Measurements from ENCODE around the gene LGI2. TPM values are rescaled to one million over a fixed set of nuclear protein-coding genes. Genes with fewer than 3 reads are reported as not detected.

Gene LGI2
- total RNA-seq, 1 donor from 2014 or later: 0.98 TPM

DNA sequence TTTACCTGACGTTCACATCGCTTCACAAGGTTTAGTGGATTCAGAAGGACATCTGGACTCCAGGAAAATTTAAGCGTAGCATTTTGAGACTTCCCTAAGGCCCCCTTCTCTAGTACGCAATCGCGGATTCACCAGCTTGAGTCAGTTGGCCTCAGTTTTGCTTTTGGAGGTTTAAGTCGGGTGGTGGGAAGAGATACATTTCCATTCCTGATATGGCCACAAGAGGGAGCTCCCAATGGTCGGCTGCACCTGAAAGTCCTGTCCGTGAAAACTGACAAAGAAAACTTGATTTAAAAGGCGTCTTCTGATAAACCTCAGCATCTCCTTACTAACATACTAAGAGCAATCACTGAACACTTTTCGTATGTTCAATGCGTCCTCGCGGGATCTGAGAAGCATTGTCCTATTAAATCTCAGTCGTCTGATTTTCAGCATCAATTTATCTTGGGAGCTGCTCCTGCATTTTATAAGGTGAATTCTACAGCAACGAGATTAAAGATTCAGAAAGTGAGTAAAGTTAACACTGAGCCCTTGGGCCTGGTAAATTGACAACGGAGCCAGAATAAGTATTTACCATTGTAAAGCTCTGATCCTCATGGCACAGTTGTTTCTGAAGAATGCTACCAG lies 50.6 kb downstream of the LGI2 start:
- intact Hi-C loops (cut with DNase I): no loop called here
- Histone ChIP-seq H3K4me3 (peak overlapping the region; percentile 13 to 27), H3K4me1 (peaks cover 12% of the 10 kb centered on the region), H3K27ac (peak overlapping the region; percentile 53), H3K27me3 (no peaks in the 10 kb centered on the region), H3K9me3 (no peaks in the 10 kb centered on the region), H3K36me3 (no peaks in the 10 kb centered on the region)
- no peak for TF ChIP-seq POLR2AphosphoS5 (IDR thresholded peaks at IDR 0.05; ENCODE audit: insufficient read depth in 1 of 2, low read depth in 1 of 2)
- TF ChIP-seq POLR2A (IDR thresholded peaks at IDR 0.05): no peak
- TF ChIP-seq, protein P1, sequence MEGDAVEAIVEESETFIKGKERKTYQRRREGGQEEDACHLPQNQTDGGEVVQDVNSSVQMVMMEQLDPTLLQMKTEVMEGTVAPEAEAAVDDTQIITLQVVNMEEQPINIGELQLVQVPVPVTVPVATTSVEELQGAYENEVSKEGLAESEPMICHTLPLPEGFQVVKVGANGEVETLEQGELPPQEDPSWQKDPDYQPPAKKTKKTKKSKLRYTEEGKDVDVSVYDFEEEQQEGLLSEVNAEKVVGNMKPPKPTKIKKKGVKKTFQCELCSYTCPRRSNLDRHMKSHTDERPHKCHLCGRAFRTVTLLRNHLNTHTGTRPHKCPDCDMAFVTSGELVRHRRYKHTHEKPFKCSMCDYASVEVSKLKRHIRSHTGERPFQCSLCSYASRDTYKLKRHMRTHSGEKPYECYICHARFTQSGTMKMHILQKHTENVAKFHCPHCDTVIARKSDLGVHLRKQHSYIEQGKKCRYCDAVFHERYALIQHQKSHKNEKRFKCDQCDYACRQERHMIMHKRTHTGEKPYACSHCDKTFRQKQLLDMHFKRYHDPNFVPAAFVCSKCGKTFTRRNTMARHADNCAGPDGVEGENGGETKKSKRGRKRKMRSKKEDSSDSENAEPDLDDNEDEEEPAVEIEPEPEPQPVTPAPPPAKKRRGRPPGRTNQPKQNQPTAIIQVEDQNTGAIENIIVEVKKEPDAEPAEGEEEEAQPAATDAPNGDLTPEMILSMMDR (IDR thresholded peaks at IDR 0.05): peak; percentile 73 to 84 (median 79)
- peak; percentile 25 to 86 for DNase-seq (ENCODE audit: extremely low spot score in 2 of 2)

DNA sequence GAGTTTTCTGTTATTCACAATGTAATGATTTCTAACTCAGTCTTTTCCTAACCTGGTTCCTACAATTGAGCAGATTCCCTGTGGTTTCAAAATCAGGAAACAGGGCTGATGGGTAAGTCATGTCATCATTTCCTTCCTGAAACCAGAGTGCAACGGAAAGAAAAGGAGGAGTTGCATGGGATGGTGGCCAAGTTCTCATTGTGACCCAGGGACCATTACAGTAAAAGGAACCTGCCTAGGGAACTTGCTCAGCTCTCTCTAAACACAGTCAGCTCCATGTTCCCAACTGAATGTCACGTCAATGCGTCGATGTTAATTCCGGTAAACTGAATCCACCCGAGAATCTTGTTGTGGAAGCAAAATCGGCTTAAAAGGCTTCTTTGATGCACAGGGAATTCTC lies 51.2 kb downstream of the LGI2 start:
- Histone ChIP-seq H3K9me3 (no peaks in the 10 kb centered on the region), H3K4me1 (peaks cover 12% of the 10 kb centered on the region), H3K27ac (peak overlapping the region; percentile 53), H3K36me3 (no peaks in the 10 kb centered on the region), H3K4me3 (peak overlapping the region; percentile 13 to 27), H3K27me3 (no peaks in the 10 kb centered on the region)
- TF ChIP-seq POLR2A (IDR thresholded peaks at IDR 0.05) (no peak), POLR2AphosphoS5 (IDR thresholded peaks at IDR 0.05; ENCODE audit: insufficient read depth in 1 of 2, low read depth in 1 of 2) (peak in 1 of 2 donors; percentile 83)
- TF ChIP-seq, protein P1 (IDR thresholded peaks at IDR 0.05): no peak
- DNase-seq (ENCODE audit: extremely low spot score in 2 of 2): peak in 1 of 2 donors; percentile 83
- intact Hi-C loops (cut with DNase I): no loop called here

DNA sequence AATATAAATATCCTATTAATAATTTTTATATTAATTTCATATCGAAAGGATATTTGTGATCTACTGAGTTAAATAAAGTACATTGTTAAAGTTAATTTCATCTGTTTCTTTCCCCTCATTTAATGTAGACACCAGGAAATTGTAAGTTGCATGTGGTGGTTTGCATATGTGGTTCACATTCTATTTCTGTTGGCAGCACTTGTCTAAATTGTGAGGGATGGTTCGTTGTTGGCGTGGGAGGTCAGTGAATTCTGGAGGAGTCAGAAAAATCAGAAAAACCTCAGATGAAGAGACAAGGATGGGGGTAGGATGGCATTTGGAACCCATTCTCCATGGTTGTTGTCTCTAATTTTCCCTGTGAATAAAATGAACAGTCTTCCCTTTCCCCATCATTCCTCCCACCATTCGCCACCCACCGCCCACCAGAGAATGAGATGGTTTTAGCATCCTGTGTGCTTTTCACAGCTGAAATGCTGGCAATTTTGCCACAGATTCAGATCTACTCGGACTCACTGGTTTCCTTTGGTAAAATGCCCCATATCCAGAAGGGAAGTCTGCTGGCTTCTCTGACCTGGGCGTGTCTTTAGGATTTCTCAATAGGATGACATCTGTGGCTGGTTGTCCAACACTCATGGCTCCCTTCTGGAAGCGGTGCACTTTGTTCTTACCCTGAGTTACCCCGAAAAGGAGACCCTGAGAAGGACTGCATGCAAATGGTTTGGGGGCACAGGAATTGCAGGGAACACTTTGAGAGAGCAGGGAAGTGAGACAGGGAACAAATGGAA lies 52.3 kb downstream of the LGI2 start:
- no peak overlapping the region for H3K4me3 ChIP-seq
- peak in 1 of 2 donors; percentile 56 for DNase-seq (ENCODE audit: extremely low spot score in 2 of 2)
- intact Hi-C loops (cut with DNase I): no loop called here
- no peaks in the 10 kb centered on the region for H3K36me3 ChIP-seq
- H3K27me3 ChIP-seq: no peaks in the 10 kb centered on the region
- TF ChIP-seq, protein P1 (IDR thresholded peaks at IDR 0.05): no peak
- no peak for TF ChIP-seq POLR2AphosphoS5 (IDR thresholded peaks at IDR 0.05; ENCODE audit: insufficient read depth in 1 of 2, low read depth in 1 of 2)
- TF ChIP-seq POLR2A (IDR thresholded peaks at IDR 0.05): no peak
- no peaks in the 10 kb centered on the region for H3K9me3 ChIP-seq
- H3K27ac ChIP-seq: no peak overlapping the region
- H3K4me1 ChIP-seq: peaks cover 14% of the 10 kb centered on the region

GRCh38 chr4:24975510-24975909 lies 55.2 kb downstream of the LGI2 start:
- Histone ChIP-seq H3K36me3 (no peaks in the 10 kb centered on the region), H3K4me3 (no peak overlapping the region), H3K9me3 (no peaks in the 10 kb centered on the region), H3K4me1 (peaks cover 24% of the 10 kb centered on the region), H3K27ac (no peak overlapping the region), H3K27me3 (no peaks in the 10 kb centered on the region)
- intact Hi-C loops (cut with DNase I): no loop called here
- DNase-seq (ENCODE audit: extremely low spot score in 2 of 2): peak in 1 of 2 donors; percentile 70
- no peak for TF ChIP-seq POLR2A (IDR thresholded peaks at IDR 0.05)
- TF ChIP-seq, protein P1 (IDR thresholded peaks at IDR 0.05): no peak
- TF ChIP-seq POLR2AphosphoS5 (IDR thresholded peaks at IDR 0.05; ENCODE audit: insufficient read depth in 1 of 2, low read depth in 1 of 2): no peak

Measured in vagina (tissue), 2 donors.